ENCODE data around the gene GKN1.

DNA sequence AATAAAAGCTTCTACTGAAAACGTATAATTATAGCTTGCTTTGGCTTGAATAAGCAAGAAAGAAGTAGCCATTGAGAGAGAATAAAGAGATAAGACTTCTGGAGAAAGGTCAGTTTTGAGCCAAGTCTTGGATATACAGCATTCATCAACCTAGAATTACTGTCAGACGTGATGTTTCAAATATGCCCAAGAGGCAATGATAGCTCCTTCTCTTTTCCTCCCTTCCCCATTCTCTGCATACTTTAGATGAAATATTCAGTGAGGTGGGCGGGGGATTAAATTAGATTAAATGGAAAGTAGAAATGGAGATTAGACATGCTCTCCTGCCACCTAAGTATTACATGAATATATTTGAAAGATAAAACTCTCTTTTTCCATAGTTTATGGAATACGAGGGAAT lies 47.3 kb downstream of the GKN1 start:
- TF ChIP-seq POLR2A (IDR thresholded peaks at IDR 0.05; ENCODE audit: control extremely low read depth in 1 of 2, low read depth in 2 of 2, low read length in 2 of 2) (no peak), RAD21 (IDR thresholded peaks at IDR 0.05 in 1 of 2, conservative IDR thresholded peaks at IDR 0.05 in 1 of 2; ENCODE audit: low read depth in 2 of 2, low read length in 2 of 2) (no peak), TEAD4 (IDR thresholded peaks at IDR 0.05; ENCODE audit: low read depth, low read length) (no peak)
- TF ChIP-seq, protein P1, sequence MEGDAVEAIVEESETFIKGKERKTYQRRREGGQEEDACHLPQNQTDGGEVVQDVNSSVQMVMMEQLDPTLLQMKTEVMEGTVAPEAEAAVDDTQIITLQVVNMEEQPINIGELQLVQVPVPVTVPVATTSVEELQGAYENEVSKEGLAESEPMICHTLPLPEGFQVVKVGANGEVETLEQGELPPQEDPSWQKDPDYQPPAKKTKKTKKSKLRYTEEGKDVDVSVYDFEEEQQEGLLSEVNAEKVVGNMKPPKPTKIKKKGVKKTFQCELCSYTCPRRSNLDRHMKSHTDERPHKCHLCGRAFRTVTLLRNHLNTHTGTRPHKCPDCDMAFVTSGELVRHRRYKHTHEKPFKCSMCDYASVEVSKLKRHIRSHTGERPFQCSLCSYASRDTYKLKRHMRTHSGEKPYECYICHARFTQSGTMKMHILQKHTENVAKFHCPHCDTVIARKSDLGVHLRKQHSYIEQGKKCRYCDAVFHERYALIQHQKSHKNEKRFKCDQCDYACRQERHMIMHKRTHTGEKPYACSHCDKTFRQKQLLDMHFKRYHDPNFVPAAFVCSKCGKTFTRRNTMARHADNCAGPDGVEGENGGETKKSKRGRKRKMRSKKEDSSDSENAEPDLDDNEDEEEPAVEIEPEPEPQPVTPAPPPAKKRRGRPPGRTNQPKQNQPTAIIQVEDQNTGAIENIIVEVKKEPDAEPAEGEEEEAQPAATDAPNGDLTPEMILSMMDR (IDR thresholded peaks at IDR 0.05; ENCODE audit: control extremely low read depth in 1 of 3, insufficient read depth in 1 of 3, low read depth in 1 of 3, low read length in 3 of 3): no peak
- TF ChIP-seq, protein P2, sequence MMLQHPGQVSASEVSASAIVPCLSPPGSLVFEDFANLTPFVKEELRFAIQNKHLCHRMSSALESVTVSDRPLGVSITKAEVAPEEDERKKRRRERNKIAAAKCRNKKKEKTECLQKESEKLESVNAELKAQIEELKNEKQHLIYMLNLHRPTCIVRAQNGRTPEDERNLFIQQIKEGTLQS (IDR thresholded peaks at IDR 0.05; ENCODE audit: insufficient read depth, low read depth, low read length): no peak
